Inflammatory macrophage treated with lipopolysaccharide for 4 hours (primary cell): ENCODE measurements around the gene FAM124B.
"Not testable (repeated sequence)": the region's sequence is repeated elsewhere in the genome, so short reads cannot be mapped to it uniquely, and the experiment has no call there.

ENCODE experiments used
- DNase-seq: peaks from one replicate; pipeline ENCODE4 v3.0.0-alpha.2; 2020

FAM124B gene

GRCh38 chr2:224412141-224413015 is 10.5 kb upstream of the FAM124B start:
- no peak for DNase-seq

DNA sequence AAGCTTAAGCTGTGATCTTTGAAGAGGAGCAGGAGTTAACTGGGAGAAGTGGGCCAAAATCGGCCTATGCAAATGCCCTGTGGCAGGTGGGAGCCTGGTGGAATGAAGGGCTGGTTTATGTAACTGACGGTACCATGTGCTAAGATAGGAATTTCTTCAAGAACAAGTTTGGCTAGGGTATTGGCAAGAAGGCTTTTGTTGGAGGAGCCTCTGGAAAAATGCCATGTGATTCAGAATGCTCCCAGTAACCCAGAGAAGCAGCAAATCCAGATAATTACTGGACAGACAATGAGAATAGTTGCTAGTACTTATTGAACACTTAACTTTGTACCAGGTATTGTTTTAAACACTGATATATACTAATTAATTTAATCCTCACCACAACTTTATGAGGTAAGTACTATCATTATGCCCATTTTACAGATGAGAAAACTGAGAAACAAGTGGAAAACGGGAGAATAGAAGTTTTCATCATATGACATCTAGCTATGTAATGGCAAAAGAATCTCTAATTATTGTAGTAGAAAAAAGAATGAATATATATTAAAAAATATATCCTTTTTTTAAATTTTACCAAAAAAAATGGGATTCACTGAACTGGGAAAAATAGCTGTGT is 9.1 kb upstream of the FAM124B start:
- no peak for DNase-seq

DNA sequence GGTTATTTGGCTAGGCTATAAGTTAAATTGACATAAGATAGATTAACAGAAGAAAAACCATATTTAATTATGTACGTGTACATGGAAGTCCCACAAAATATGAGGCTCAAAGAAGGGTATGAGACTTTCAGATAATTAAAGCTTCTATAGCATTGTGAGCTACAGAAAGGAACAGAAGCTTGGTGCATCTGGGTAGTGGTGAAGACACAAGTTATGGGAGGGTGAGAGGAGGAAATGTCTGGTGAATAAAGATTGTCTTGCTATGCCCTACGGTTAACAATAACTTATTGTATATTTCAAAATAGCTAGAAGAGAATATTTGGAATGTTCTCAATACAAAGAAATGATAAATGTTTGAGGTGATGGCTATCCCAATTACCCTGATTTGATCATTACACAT is 6.8 kb upstream of the FAM124B start:
- DNase-seq, result no peak

DNA sequence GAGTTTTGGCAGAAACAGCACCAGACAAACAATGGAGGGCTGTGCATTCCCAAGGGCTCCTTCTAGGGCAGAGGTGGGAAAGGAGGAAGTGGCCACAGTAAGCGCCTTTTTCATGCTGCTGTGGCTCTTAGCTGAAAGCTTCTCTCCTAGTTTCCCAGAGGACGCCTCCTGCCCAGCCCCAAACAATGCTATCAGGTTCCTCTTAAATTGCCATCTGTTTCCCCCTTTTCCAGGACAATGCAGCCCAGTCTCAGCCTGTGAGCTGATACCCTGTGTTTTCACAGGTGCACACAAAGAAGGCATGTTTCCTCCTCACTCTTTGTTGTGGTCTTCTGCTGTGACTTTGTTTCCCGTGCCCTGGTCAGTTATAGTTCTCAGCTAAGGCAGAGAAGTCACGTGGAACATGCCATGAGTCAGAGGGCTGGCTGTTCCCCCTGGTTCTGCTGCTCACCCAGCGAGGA is 5.4 kb upstream of the FAM124B start:
- DNase-seq, result peak; percentile 7

- DNase-seq, result peak; percentile 59
These were observed 4.0 kb upstream of the FAM124B start for GRCh38 chr2:224405841-224406370.

DNA sequence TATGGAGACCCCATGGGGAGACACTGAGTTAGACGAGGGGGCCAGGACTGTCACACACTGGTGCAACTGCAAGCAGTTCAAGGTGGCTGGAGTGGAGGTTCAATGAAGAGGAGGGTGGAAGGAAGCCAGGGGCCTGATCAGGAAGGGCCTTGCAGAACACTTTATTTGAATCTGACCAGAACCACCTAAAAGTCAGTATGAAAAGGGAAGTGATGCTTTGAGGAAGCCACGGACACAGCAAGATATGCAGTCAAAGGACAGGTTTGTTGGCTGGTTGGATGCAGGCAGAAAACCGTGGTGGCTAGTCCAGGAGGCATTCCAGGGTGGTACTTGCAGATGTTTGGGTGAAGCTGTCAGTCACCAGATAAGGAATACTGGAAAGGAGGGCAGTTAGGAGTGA is 3.5 kb upstream of the FAM124B start:
- peak; percentile 33 for DNase-seq

DNA sequence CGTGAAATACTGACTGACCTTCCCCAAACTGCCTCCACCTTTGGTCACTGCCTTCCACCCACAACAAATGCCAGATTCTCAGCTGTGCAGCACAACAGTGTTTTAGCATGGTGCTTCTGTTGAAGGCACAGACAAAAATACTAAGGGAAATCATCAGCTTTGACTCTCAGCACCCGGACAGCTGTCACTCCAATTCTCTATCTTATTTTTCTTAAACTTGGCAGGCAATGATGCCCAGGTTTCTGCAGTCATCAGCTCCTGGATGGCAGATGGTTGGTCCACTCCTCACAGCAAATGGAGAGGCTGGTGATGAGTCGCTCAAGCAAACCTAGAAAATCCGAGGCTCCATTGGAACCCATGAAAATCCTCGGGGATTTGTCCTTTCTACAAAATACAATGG is 2.9 kb upstream of the FAM124B start:
- no peak for DNase-seq

- no peak for DNase-seq
These were observed 1.8 kb upstream of the FAM124B start for GRCh38 chr2:224403657-224404056.

GRCh38 chr2:224400886-224401632 is 848 bp downstream of the FAM124B start:
- DNase-seq, result no peak

GRCh38 chr2:224400174-224400810 is 1.6 kb downstream of the FAM124B start:
- DNase-seq, result no peak

- no peak for DNase-seq
These were observed 3.6 kb downstream of the FAM124B start for GRCh38 chr2:224398289-224398688.

- DNase-seq, result not testable (repeated sequence)
These were observed 4.8 kb downstream of the FAM124B start for GRCh38 chr2:224397100-224397499.

DNA sequence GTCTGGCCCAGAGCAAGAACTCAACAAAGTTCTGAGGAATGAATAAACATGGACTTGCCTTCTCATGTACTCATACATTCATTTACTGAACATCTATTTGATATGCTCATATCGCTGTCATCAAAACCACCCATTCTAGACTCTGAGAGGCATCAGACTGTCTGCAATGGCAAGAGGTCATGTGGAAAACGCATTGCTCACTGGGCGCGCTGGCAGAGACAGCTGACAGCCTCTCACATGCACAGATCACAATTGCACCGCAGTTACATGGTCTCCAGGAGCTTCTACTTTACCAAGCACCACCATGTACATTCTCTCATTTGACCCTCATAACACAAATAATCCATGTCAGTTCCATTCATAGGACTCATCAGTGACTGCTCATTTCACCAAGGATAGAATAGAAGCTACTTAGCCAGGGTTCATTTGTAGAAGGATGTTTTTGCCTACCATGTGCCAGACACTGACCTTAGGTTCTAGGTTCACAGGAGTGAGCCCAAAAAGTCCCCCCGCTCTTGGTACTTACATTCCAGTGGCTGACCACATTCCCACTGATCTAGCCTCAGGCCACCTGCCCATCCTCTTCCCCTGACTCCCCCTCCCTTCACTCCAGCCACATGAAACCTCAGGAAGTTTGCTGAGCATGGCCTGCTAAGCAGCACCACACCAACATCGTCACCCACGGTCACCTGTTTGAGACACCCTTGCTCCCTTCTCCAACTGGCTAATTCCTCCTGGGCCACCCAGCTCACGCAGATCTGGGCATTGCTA is 6.1 kb downstream of the FAM124B start:
- DNase-seq, result no peak

DNA sequence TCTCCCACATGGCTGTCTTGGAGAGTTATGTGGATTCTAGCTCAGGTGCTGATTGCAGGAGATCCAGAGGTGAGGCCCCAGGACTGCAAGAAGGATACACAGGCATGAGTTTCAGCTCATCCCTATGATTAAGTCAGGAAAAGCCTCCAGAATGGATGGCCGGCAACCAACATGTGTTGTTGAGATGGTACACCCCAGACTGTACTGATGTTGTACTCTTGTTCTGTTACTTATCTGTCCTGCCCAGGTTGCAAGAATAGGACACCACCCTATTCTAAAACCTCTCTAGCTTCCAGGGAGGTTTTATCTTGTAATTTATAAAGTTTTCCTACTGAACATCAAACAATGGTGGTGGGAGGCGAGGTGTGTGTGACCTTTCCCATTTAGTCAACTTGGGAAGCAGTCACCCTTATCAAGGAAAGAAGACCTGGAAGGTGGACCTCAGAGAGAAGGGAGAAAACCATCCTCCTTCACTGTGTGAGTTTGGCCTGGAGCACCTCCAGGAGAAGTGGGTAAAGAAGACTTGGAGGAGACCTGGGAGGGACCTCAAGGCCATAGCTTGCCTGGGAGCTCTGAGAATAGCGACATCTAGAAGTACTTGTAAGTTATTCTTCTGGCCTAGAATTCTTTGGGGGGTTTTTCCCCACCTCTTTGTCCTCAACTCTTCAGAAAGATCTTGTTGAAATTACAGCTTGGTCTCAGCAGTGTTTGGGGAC is 8.6 kb downstream of the FAM124B start:
- DNase-seq, result no peak

- DNase-seq, result no peak
These were observed 9.4 kb downstream of the FAM124B start for GRCh38 chr2:224392545-224392944.

DNA sequence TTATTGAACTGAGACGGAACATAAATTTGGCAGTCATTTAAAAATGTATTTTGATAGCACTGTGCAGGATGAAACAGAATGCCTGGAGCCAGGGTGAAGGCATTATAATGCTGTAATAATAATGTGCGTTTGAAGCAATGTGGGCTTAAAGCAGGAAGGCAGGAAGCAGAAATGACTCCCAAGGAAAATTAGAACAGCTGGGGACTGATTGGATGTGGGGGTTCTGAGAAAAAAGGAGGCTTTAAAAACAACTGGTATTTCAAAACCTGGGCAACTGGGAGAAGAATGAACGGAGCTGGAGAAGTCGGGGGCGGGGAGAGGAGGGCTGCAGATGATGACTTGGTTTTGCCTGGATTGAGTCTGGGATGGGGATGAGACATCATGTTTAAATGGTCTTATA is 12.6 kb downstream of the FAM124B start:
- no peak for DNase-seq

- no peak for DNase-seq
These were observed 15.0 kb downstream of the FAM124B start for GRCh38 chr2:224386876-224387275.

GRCh38 chr2:224382973-224383555 is 18.8 kb downstream of the FAM124B start:
- DNase-seq, result no peak

GRCh38 chr2:224382280-224382647 is 19.6 kb downstream of the FAM124B start:
- not testable (repeated sequence) for DNase-seq

DNA sequence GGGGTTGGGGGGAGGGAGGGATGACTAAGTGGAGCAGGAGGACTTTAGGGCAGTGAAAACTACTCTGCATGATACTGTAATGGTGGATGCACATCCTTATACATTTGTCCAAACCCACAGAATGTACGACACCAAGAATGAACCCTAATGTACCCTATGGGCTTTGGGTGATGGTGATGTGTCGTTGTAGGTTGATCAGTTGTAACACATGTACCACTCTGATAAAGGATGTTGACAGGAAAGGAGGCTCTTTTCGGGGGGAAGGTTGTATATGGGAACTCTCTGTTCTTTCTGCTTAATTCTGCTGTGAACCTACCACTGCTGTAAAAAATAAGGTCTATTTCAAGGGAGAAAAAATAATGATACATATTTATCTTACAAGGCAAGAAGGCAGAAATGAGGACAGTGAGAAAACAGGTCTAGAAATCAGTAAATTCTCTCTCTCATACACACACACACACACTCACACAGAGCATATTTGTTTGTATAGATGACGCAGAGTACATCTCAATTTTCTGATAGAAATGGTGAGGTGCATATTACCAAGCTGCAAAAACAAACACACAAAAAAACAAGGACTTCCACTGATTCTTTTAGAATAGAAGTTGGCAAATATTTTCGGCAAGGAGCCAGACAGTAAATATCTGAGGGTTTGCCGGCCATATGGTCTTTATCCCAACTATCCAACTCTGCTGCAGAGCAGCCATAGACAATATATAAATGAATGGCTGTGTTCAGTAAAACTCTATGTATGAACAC is 20.2 kb downstream of the FAM124B start:
- DNase-seq, result no peak
